Right lobe of liver (tissue), 4 donors: ENCODE measurements around the gene ARHGEF11.

Experiments
- POLR2A ChIP-seq: fragments of 450-650 bp; IDR thresholded peaks from one replicate; pipeline ENCODE4 v1.6.1; 2017; ENCODE audit warnings: antibody characterized with exemption, mild to moderate bottlenecking
- TF ChIP-seq, protein P1 (sequence below), 4 donors: fragments of 200-600 bp in 3 of 4; fragments of 450-650 bp in 1 of 4; IDR thresholded peaks; one replicate each; pipeline versions ENCODE4 v1.5.1 to v1.8.0; 2016 to 2022; ENCODE audit warnings: antibody characterized with exemption in 4 of 4, mild to moderate bottlenecking in 2 of 4
- donor health status: DM: no; HTN: no; CAD: no.
- donor health status: DM: no; HTN: no; CAD: no.
- donor health status: DM: no; HTN: yes; CAD: no.

DNA sequence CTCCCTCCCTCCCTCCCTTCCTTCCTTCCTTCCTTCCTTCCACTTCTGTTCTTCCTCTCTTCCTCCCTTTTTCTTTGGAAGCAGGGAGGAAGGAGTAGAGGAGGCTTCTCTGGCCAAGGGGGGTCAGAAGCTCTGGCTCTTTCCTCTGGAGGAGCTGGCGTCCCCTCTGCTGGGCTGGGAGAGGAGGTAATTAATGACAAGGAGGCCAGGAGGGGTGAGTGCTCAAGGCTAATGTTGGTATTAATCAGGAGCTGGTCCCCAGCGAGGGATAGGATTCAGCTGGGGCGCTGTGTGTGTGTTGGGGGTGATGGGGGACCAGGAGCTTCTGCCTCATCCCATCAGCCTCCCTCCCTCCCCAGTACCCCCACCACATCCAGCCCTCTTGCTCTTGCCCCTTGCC is 158.2 kb downstream of the ARHGEF11 start:
- TF ChIP-seq, protein P1, sequence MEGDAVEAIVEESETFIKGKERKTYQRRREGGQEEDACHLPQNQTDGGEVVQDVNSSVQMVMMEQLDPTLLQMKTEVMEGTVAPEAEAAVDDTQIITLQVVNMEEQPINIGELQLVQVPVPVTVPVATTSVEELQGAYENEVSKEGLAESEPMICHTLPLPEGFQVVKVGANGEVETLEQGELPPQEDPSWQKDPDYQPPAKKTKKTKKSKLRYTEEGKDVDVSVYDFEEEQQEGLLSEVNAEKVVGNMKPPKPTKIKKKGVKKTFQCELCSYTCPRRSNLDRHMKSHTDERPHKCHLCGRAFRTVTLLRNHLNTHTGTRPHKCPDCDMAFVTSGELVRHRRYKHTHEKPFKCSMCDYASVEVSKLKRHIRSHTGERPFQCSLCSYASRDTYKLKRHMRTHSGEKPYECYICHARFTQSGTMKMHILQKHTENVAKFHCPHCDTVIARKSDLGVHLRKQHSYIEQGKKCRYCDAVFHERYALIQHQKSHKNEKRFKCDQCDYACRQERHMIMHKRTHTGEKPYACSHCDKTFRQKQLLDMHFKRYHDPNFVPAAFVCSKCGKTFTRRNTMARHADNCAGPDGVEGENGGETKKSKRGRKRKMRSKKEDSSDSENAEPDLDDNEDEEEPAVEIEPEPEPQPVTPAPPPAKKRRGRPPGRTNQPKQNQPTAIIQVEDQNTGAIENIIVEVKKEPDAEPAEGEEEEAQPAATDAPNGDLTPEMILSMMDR (IDR thresholded peaks at IDR 0.05), result no peak
- TF ChIP-seq POLR2A, result no peak
